Skeletal muscle tissue (tissue), 4 donors: ENCODE measurements around the gene SCEL. TPM values are rescaled to one million over a fixed set of nuclear protein-coding genes. Genes with fewer than 3 reads are reported as not detected.

Experiments used
- H3K27ac ChIP-seq: one replicate; pipeline ENCODE4 v1.7.0; 2013; ENCODE audit warnings: mild to moderate bottlenecking, low read depth, low read length, inconsistent platforms
- H3K27me3 ChIP-seq, 3 donors: one replicate each; pipeline ENCODE4 v1.7.0; 2013; ENCODE audit warnings: low read length in 3 of 3; ENCODE audit not compliant: control insufficient read depth in 3 of 3, insufficient read depth in 3 of 3
- H3K36me3 ChIP-seq, 3 donors: one replicate each; pipeline ENCODE4 v1.7.0; 2013; ENCODE audit warnings: low read length in 3 of 3; ENCODE audit not compliant: control insufficient read depth in 3 of 3, insufficient read depth in 3 of 3
- H3K4me1 ChIP-seq, 3 donors: one replicate each; pipeline ENCODE4 v1.7.0; 2013; ENCODE audit warnings: low read length in 3 of 3, mild to moderate bottlenecking in 3 of 3; ENCODE audit not compliant: control insufficient read depth in 3 of 3, insufficient read depth in 3 of 3
- H3K4me3 ChIP-seq, 3 donors: one replicate each; pipeline ENCODE4 v1.7.0; 2013; ENCODE audit warnings: low read length in 3 of 3
- H3K9ac ChIP-seq, 3 donors: one replicate each; pipeline ENCODE4 v1.7.0; 2013; ENCODE audit warnings: low read length in 3 of 3, mild to moderate bottlenecking in 3 of 3, moderate library complexity in 2 of 3, low read depth in 1 of 3
- H3K9me3 ChIP-seq, 3 donors: one replicate each; pipeline ENCODE4 v1.7.0; 2013; ENCODE audit warnings: low read length in 3 of 3; ENCODE audit not compliant: control insufficient read depth in 3 of 3
- total RNA-seq: library from RNA; depleted of rRNA; stranded (reverse); fragments of >200 nt; gene quantifications from one replicate; pipeline ENCODE4 v1.2.3, GENCODE V29; 2014
- donor health status: Osteomylitis.

SCEL gene, protein sequence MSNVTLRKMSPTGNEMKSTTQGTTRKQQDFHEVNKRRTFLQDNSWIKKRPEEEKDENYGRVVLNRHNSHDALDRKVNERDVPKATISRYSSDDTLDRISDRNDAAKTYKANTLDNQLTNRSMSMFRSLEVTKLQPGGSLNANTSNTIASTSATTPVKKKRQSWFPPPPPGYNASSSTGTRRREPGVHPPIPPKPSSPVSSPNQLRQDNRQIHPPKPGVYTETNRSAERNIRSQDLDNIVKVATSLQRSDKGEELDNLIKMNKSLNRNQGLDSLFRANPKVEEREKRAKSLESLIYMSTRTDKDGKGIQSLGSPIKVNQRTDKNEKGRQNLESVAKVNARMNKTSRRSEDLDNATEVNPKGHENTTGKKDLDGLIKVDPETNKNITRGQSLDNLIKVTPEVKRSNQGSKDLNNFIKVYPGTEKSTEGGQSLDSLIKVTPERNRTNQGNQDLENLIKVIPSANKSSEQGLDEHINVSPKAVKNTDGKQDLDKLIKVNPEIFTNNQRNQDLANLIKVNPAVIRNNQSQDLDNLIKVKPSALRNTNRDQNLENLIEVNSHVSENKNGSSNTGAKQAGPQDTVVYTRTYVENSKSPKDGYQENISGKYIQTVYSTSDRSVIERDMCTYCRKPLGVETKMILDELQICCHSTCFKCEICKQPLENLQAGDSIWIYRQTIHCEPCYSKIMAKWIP
- not detected for total RNA-seq

DNA sequence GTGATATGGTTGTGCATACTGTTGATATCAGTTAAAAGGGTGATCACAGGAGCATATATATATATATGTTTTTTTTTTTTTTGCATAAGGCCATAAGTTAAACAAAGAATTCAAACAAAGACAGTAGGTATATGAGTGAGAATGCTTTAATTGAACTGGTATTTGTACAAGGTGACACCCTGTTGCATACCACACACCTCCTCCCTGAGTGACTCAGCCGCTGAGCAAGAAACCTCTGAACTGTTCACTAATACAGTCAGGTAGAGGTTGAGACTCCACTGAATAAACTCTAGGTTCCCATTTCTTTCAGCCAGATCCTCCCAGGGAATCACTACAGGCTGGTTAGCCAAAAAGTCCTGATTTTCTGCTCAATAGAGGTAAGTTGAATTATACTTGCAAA lies at the start of gene SCEL:
SCEL (plus strand) TSS at position 259 of the 400 bp plus-strand sequence. CDS start 20,170 bp downstream, outside the sequence.
- Histone ChIP-seq H3K36me3 (no peaks in the 10 kb centered on the region), H3K27me3 (no peaks in the 10 kb centered on the region), H3K9me3 (no peaks in the 10 kb centered on the region), H3K9ac (no peak within 1 kb of the TSS), H3K27ac (no peak within 1 kb of the TSS), H3K4me3 (no peak within 1 kb of the TSS), H3K4me1 (no peaks in the 10 kb centered on the region)

DNA sequence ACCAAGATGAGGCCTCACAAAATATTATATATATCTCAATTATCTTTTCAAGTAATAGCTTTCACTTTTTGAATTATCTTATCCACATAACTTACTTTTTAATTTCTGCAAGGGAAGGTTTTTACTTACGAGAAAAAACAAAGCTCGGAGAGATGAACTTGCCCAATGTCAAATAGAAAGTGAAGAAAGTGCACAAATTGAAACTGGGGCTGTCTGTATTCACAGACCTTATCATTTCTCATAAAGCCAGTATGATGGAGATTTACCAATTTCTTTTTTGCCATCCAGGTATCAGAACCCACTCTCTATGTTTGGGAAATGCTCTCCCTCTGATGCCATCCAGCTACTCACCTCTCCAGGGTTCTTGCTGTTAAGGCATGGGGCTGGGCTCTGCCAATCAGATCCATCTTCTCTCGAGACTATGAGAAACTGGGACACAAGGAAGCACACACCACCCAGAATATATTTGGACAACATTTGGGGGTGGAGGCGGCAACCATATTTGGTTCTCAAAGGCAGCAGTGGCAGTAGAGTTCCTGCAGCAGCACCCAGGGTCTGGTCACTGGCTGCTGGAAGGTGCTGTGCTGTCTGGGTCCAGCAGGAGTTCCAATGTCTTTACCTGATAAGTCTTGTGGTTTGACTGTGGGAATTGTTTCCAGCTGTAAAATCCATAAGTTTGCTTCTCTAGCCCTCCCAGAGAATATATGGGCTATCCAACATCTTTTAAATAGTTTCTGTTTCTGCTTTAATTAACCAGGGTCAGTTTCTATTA lies 45.8 kb upstream of the SCEL start:
- Histone ChIP-seq H3K9ac (no peak overlapping the region), H3K4me3 (no peak overlapping the region), H3K36me3 (no peaks in the 10 kb centered on the region), H3K27me3 (no peaks in the 10 kb centered on the region), H3K4me1 (no peaks in the 10 kb centered on the region), H3K27ac (no peak overlapping the region), H3K9me3 (no peaks in the 10 kb centered on the region)

DNA sequence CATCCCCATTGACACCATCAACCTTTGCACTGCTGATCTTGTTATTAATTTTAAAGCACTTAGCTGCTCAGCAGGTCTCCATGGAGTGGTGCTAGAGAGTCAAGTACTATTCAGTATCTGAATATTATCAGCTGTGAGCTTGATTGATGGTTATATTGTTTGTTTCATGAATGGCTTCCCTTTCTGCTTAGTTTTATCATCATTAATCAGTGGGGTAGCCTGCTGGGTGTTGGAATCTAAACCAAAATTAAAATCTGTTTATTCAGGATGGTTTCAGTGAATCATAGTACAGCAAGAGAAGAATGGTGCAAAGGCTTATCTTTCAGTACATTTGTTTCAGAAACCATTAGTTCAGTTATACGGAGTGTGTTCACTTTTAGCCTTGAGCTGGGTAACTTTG lies 42.5 kb upstream of the SCEL start:
- Histone ChIP-seq H3K27me3 (no peaks in the 10 kb centered on the region), H3K36me3 (no peaks in the 10 kb centered on the region), H3K9ac (no peak overlapping the region), H3K4me1 (no peaks in the 10 kb centered on the region), H3K9me3 (no peaks in the 10 kb centered on the region), H3K27ac (no peak overlapping the region), H3K4me3 (no peak overlapping the region)

DNA sequence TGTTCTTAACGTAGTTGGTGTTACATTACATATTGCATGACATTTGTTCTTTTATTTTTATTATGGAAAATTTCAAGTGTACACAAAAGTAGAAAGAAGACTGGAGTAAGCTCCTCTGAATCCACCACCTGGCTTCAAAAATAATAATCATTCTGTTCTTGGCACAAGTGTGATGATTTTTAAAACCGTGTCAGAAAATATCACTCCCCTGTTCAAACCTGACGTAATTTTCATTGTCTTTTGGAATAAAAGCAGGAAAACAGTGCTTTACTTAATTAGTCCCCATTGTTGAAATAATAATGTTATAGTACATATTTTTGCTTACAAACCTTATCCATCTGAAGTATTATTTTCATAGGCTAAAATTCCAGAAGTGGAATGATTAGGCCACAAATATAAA lies 41.3 kb upstream of the SCEL start:
- H3K4me1 ChIP-seq: no peaks in the 10 kb centered on the region
- no peaks in the 10 kb centered on the region for H3K9me3 ChIP-seq
- no peak overlapping the region for H3K4me3 ChIP-seq
- no peak overlapping the region for H3K9ac ChIP-seq
- no peak overlapping the region for H3K27ac ChIP-seq
- no peaks in the 10 kb centered on the region for H3K36me3 ChIP-seq
- no peaks in the 10 kb centered on the region for H3K27me3 ChIP-seq

DNA sequence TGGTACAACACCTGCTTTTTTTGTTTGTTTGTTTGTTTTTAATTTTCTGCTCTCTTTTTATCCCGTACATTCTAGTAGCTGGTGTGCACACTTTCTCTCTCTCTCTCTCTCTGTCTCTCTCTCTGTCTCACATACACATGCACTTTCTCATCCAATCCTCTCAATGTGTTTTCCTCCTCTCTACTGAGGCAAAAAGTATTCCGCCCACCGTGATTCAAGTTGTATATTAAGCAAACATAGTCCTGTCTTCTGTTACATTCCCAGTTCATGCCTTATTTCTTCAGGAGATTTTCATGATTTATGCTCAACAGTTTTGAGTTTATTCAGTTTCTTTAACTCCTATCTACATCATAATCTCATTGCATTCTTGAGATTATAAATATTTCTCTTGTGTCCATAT lies 38.2 kb upstream of the SCEL start:
- H3K27ac ChIP-seq: no peak overlapping the region
- H3K9ac ChIP-seq: no peak overlapping the region
- H3K4me1 ChIP-seq: no peaks in the 10 kb centered on the region
- no peak overlapping the region for H3K4me3 ChIP-seq
- no peaks in the 10 kb centered on the region for H3K9me3 ChIP-seq
- H3K27me3 ChIP-seq: no peaks in the 10 kb centered on the region
- H3K36me3 ChIP-seq: no peaks in the 10 kb centered on the region

DNA sequence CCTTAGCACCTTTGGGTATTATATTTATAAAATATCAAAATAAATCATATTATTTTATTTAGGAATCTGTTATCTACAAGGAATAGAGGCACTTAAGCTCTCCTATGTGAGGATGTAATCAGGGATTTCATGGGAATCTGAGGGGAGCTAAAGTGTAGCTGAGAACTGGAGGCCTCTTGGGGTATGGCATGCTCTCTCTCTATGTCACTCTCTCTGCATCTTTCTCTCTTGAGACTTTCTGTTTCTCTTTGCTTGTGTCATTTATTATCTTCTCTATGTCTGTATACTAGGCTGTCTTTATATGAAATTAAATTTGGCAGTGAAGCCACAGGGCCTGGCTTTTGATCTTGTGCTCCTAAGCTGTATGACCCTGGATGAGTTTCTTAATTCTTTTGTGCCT lies 37.7 kb upstream of the SCEL start:
- Histone ChIP-seq H3K9ac (no peak overlapping the region), H3K36me3 (no peaks in the 10 kb centered on the region), H3K27me3 (no peaks in the 10 kb centered on the region), H3K4me1 (no peaks in the 10 kb centered on the region), H3K9me3 (no peaks in the 10 kb centered on the region), H3K4me3 (no peak overlapping the region), H3K27ac (no peak overlapping the region)

DNA sequence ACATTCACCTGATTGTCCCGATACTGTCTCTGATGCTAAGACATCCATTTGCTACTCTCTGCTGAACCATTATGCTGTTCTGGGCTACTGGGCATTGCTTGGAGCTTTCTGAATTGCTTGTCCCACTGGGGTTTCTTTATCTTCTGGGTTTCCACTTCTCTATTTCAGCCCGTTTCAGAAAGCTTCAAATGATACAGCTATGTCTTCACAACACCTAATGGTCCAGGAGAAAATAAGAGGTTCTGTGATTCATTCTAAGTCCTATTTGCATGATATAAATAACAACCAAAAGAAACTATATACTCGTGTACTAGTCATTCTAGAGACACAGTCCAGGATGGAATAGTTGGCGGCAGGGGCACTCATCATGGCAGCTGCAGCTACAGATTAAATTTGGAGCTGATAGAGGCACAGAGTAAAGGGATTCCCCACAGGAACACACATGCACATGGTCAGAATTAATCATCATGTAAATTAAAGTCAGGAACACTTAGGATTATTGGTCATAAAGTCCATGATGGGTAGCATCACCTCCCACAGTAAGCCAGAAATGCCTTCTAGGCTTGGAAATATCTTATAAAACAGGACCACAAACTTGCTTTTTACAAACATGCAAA lies 33.3 kb upstream of the SCEL start:
- Histone ChIP-seq H3K9me3 (no peaks in the 10 kb centered on the region), H3K36me3 (no peaks in the 10 kb centered on the region), H3K27ac (no peak overlapping the region), H3K4me1 (no peaks in the 10 kb centered on the region), H3K9ac (no peak overlapping the region), H3K27me3 (no peaks in the 10 kb centered on the region), H3K4me3 (no peak overlapping the region)

DNA sequence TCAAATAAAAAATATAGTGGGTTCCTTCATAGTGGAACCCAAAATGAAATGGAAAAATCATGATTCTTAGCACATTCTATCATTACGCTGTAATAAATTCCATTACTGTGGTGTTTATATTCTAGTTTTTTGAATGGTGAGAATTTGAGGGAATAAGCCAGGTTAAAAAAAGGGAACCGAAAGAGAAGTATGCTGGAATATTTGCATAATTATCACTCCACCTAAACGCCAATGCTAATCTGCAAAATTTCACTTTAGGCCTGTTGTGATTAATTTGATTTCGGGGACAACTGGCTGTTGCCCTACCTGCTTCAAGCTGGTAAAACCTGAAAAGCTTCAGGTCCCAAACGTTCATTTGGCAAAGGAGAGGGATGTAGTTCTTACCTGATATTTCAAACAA lies 32.1 kb upstream of the SCEL start:
- H3K4me1 ChIP-seq: no peaks in the 10 kb centered on the region
- H3K36me3 ChIP-seq: no peaks in the 10 kb centered on the region
- H3K27me3 ChIP-seq: no peaks in the 10 kb centered on the region
- no peak overlapping the region for H3K9ac ChIP-seq
- no peak overlapping the region for H3K4me3 ChIP-seq
- no peaks in the 10 kb centered on the region for H3K9me3 ChIP-seq
- H3K27ac ChIP-seq: no peak overlapping the region

DNA sequence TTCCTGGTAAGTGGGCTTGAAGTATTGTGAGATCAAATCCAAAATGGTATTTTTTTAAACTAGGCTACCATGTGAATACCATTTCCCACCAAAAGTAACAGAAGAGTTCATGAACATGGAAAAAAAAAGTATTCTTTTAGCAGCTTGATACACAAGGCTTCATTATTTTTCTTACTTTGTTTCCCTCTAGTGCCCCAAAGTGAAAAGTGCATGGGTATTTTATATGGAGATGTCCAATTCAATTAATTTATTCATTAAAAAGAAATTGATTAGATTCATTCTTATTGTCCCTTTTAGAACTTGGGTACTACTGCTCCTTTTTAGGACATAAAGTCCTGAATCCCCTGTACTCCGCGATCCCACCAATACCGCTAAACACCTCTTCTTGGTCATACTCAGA lies 28.6 kb upstream of the SCEL start:
- Histone ChIP-seq H3K9me3 (no peaks in the 10 kb centered on the region), H3K27ac (no peak overlapping the region), H3K4me1 (no peaks in the 10 kb centered on the region), H3K9ac (no peak overlapping the region), H3K27me3 (no peaks in the 10 kb centered on the region), H3K4me3 (no peak overlapping the region), H3K36me3 (no peaks in the 10 kb centered on the region)
